GM20000 (cell line): Measurements from ENCODE around the gene TNIK.

Experiments
- DNase-seq: peaks from one replicate; pipeline ENCODE4 v3.0.0; 2012; ENCODE audit warnings: low spot score
- CTCF ChIP-seq: IDR thresholded peaks from 2 replicates; pipeline ENCODE4 v1.5.1; 2012; ENCODE audit warnings: mild to moderate bottlenecking, control low read depth; ENCODE audit errors: extremely low read depth, missing control alignments

TNIK gene

GRCh38 chr3:171231361-171231760, 228.8 kb downstream of the TNIK start:
- no peak for DNase-seq
- TF ChIP-seq CTCF: no peak

GRCh38 chr3:171230865-171231264, 229.3 kb downstream of the TNIK start:
- TF ChIP-seq CTCF: no peak
- no peak for DNase-seq

DNA sequence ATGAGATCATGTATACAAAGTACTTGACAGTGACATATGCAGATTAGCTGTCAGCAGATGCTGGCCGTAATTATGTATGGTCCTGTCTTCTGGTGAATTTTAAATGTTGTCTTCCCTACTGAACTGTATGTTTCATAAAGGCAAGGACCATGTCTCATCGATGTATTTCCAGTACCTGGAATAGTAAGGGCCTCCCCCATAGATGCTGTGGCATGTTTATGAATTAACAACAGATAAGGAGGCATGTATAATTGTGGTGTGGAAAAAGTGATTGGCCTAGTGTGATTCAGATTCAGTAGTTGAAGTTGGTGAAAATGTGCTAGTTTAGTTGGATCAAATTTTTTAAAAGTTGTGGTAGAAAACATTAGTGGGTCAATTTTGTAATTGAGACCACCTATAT, 231.0 kb downstream of the TNIK start:
- TF ChIP-seq CTCF: no peak
- DNase-seq: no peak

DNA sequence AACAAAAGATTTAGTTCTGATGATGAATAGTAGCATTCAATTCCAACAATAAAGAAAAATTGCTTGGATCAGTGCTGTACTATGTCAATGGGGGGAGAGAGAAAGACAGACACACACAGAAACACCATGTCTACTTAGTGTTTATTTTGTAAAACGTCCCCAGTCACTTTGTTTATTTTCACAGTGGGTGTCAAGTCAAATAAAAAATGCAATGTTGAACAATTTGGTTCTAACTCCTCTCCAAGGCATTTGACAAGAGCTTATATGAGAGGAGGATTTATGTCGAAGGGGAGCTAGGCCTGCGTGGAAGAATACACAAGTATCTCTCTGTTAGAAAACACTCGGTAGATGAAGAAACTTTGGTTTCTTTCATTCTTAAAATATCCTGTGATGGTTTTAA, 232.0 kb downstream of the TNIK start:
- DNase-seq: no peak
- TF ChIP-seq CTCF: no peak

DNA sequence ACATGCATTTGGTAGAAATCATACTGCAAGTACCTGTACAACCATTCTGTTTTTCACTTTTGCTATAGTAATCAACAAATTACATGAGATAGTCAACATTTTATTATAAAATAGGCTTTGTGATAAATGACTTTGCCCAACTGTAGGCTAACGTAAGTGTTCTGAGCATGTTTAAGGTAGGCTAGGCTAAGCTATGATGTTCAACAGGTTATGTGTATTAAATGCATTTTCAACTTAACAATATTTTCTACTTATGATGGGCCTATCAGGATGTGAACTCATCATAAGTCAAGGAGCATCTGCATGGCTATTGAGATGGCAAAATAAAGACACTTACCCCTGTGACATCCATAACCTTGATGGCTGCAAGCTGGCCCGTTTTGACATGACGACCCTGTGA, 232.4 kb downstream of the TNIK start:
- DNase-seq: no peak
- TF ChIP-seq CTCF: no peak

- no peak for TF ChIP-seq CTCF
- DNase-seq: no peak
Observed at GRCh38 chr3:171227359-171227758, 232.8 kb downstream of the TNIK start.

DNA sequence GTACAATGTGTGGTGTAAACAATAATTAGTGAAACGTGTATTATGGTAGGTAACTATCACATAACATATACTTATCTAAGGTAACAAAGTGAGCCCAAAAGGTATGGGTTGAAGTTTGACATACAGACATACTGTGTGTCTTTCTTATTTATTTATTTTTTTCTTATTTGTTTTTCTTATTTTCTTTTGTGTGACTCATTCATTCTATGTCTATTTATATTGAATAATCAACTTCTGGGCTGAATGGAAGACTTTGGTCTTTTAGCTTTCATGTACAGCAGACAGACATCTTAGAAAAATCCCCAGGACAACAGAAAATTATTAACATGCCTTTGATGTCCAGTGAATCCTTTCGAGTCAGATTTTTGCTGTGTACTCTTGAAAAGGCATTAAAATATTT, 233.4 kb downstream of the TNIK start:
- no peak for DNase-seq
- TF ChIP-seq CTCF: no peak
